Ovary (tissue), 9 donors: Measurements from ENCODE around the gene CD300C. TPM values are rescaled to one million over a fixed set of nuclear protein-coding genes. Genes with fewer than 3 reads are reported as not detected.

Experiments
- DNase-seq, 5 donors: peaks; one replicate each; pipeline ENCODE4 v3.0.0-alpha.2; 2019 to 2020
- H3K27ac ChIP-seq, 2 donors: fragments of 200-600 bp; one replicate each; pipeline versions ENCODE4 v1.5.1 to v1.8.0; 2019 to 2022
- H3K27me3 ChIP-seq: fragments of 200-600 bp; one replicate; pipeline ENCODE4 v1.8.0; 2022
- H3K36me3 ChIP-seq: fragments of 200-600 bp; sonication (generic); one replicate; pipeline ENCODE4 v1.5.1; 2019
- H3K4me1 ChIP-seq: one replicate; pipeline ENCODE4 v1.8.1; 2013; ENCODE audit warnings: mild to moderate bottlenecking, moderate library complexity; ENCODE audit not compliant: insufficient read depth
- H3K4me3 ChIP-seq: fragments of 200-600 bp; sonication (generic); one replicate; pipeline ENCODE4 v1.5.1; 2017
- H3K9me3 ChIP-seq, 2 donors: fragments of 200-600 bp in 1 of 2; sonication (generic) in 1 of 2; one replicate each; pipeline versions ENCODE4 v1.5.1 to v1.8.1; 2013 to 2019; ENCODE audit warnings: mild to moderate bottlenecking in 1 of 2, moderate library complexity in 1 of 2
- EP300 ChIP-seq: sonication (generic); formaldehyde crosslinking; IDR thresholded peaks from one replicate; pipeline ENCODE4 v1.6.1; 2017; ENCODE audit warnings: antibody characterized with exemption
- POLR2A ChIP-seq: fragments of 450-650 bp; IDR thresholded peaks from one replicate; pipeline ENCODE4 v1.6.1; 2017; ENCODE audit warnings: antibody characterized with exemption, mild to moderate bottlenecking, moderate library complexity
- WGBS, 3 donors: extraction: QIAGEN DNeasy Blood & Tissue Kit in 1 of 3; methylation state at CpG; one replicate each; pipeline versions ENCODE4 v1.1.5 to v1.1.7; 2013 to 2017; 5-methylcytosine and 5-hydroxymethylcytosine counted together
- intact Hi-C, 4 donors: fragments of 100-400 bp; cut with DNase I; formaldehyde crosslinking; loops; one replicate each; pipeline versions ENCODE4 v1.11.0 to v1.15.1; 2022 to 2023
- polyA plus RNA-seq, 2 donors: library from polyadenylated mRNA; stranded (reverse); fragments of 200-250 nt in 1 of 2; fragments of 350-450 nt in 1 of 2; fragmentation: Illumina TruSeq in 1 of 2; extraction: RNeasy Lipid Tissue Mini Kit (QIAGEN cat#74804) in 1 of 2; gene quantifications; one replicate each; pipeline ENCODE4 v1.2.3, GENCODE V29; 2013 to 2014
- total RNA-seq, 7 donors: library from RNA; depleted of rRNA in 2 of 7; stranded (reverse); fragments of >200 nt in 2 of 7; fragmentation: NEBNext Ultra II Directional in 3 of 7; extraction: Animal tissue kit (Norgen Biotek cat#: 25700) in 3 of 7; gene quantifications; one replicate each; pipeline versions ENCODE4 v1.1.0 to v1.2.4, GENCODE V29; 2016 to 2023
- TF ChIP-seq, protein P1 (sequence below), 3 donors: fragments of 450-650 bp in 2 of 3; fragments of 200-600 bp in 1 of 3; IDR thresholded peaks; one replicate each; pipeline versions ENCODE4 v1.5.1 to v1.8.0; 2016 to 2022; ENCODE audit warnings: antibody characterized with exemption in 3 of 3, mild to moderate bottlenecking in 1 of 3
- donor health status: DM: no; HTN: no; CAD: no; lungs with moderate emphysema.
- donor health status: DM: no; HTN: no; CAD: no.
- donor health status: Bipolar disorder and iron deficiency.
- donor health status: DM: yes; HTN: yes; CAD: no.
- donor health status: DM: no; HTN: no; CAD: no.
- donor health status: DM: yes; HTN: yes; CAD: no.

CD300C gene
- total and polyA plus RNA-seq, 9 donors: 0.18 to 1.6 (median 0.46) TPM; not detected in 1

DNA sequence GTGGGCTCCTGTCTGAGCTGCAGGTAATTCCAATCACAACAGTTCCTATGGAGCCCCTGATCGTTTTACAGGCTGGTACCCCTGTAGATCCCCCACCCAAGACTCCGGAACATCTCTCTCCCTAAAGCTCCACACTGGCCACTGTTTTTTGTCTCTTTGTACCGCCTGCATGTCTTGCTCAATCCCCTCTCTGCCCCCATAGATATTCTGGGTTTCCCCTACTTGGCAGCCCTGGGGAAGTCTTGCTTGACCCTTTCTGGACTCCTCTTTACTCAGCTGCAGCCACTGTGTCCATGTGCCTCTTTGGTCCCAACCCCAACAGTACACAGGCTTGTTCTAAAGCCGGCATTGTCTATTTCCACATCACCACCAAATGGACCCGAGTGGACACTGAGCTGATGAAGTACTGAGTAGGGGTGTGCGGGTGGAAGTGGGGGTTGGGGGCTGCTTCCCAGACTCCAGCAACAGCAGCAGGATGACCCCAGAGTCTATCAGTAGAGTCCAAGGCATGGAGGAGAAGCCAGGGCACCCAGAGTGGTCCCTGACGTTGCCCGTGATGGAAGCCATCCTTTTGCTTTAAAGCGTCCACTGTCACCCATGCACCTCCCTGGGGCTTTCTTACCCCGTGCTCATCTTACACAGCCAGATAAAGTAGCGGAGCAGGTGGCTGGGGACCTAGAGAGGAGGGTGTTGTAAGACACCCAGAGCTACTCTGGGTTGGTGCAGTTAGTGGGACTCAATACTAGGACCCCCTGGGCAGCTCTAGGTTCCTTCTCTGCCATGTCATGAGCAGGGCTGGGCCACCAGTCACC, 21.1 kb downstream of the CD300C start:
- intact Hi-C loops: no loop called here
- peak in 1 of 5 donors; percentile 3 for DNase-seq

DNA sequence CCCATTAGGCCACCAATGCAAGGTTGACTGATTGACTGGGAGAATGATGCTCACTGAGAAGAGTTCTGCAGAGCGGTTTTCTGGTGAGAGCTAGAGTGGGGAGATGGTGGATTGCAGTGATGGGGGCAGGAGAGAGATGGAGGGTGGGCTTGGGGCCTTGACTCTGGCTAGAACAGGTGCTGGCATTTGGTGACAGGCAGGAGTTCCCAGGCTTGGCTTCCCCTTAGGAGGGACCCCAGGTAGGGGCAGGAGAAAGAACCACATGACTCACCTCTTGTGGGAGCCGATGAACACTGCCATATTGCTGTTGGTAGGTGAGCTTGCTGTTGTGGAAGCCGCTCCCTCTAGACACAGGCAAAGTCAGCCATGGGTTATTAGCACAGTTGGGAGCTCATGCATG, 22.6 kb downstream of the CD300C start:
- Histone ChIP-seq H3K36me3 (no peaks in the 10 kb centered on the region), H3K27ac (no peak overlapping the region), H3K4me1 (no peaks in the 10 kb centered on the region), H3K4me3 (no peak overlapping the region), H3K27me3 (no peaks in the 10 kb centered on the region), H3K9me3 (no peaks in the 10 kb centered on the region)
- no peak for DNase-seq
- WGBS, 3 donors: 80 to 89% (median 88%) methylated on average over 3 of the region's 3 CpGs
- intact Hi-C loops: no loop called here
- TF ChIP-seq POLR2A: no peak
- TF ChIP-seq, protein P1, sequence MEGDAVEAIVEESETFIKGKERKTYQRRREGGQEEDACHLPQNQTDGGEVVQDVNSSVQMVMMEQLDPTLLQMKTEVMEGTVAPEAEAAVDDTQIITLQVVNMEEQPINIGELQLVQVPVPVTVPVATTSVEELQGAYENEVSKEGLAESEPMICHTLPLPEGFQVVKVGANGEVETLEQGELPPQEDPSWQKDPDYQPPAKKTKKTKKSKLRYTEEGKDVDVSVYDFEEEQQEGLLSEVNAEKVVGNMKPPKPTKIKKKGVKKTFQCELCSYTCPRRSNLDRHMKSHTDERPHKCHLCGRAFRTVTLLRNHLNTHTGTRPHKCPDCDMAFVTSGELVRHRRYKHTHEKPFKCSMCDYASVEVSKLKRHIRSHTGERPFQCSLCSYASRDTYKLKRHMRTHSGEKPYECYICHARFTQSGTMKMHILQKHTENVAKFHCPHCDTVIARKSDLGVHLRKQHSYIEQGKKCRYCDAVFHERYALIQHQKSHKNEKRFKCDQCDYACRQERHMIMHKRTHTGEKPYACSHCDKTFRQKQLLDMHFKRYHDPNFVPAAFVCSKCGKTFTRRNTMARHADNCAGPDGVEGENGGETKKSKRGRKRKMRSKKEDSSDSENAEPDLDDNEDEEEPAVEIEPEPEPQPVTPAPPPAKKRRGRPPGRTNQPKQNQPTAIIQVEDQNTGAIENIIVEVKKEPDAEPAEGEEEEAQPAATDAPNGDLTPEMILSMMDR (IDR thresholded peaks at IDR 0.05): no peak
- TF ChIP-seq EP300: no peak

More for the DNA sequence above, 21.1 kb downstream of the CD300C start:
- H3K27me3 ChIP-seq: no peaks in the 10 kb centered on the region
- no peak overlapping the region for H3K27ac ChIP-seq
- 76 to 85% (median 77%) methylated on average over 11 of the region's 11 CpGs for WGBS, 3 donors
- TF ChIP-seq EP300: no peak
- TF ChIP-seq, protein P1 (IDR thresholded peaks at IDR 0.05): no peak
- TF ChIP-seq POLR2A: no peak
- no peaks in the 10 kb centered on the region for H3K4me1 ChIP-seq
- H3K4me3 ChIP-seq: no peak overlapping the region
- H3K9me3 ChIP-seq: no peaks in the 10 kb centered on the region
- H3K36me3 ChIP-seq: no peaks in the 10 kb centered on the region

DNA sequence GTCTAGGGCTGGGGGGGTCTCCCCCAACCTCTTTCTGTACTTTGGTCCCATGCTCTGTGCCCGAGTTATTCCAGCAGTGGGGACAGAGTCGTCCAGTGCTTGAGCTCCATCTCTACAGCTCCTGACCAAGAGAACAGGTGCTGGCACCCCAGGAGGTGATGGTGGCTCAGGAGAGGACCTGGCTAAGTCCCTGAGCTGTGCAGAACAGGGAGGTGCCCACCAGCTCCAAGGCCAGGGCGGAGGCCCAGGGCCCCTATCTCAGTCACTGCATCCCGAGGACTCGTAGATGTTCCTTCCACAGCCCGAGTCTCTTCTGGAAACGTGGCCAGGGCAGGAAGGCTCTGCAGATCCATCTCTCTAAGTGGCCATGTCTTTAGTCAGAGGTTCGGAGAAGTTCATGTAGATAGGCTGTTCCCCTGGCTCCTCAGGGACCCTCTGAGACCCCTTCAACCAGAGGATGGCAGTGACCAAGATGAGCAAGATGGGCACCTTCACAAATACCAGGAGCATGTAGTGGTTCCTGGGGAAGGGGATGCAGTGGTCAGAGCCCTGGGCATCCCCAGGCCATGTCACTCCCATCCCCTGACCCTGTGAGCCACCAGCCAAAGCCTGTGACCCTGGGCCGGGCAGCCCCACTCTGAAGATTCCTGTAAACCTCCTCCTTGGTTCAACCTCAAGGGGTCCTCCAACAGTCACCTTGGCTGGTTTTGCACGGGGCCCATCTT, 23.4 kb downstream of the CD300C start:
- no peaks in the 10 kb centered on the region for H3K4me1 ChIP-seq
- no peaks in the 10 kb centered on the region for H3K27me3 ChIP-seq
- no peak for DNase-seq
- H3K27ac ChIP-seq: no peak overlapping the region
- WGBS, 3 donors: 75 to 80% (median 77%) methylated on average over 10 of the region's 10 CpGs
- no peak overlapping the region for H3K4me3 ChIP-seq
- H3K36me3 ChIP-seq: no peaks in the 10 kb centered on the region
- TF ChIP-seq EP300: no peak
- TF ChIP-seq, protein P1 (IDR thresholded peaks at IDR 0.05): no peak
- H3K9me3 ChIP-seq: no peaks in the 10 kb centered on the region
- intact Hi-C loops: no loop called here

DNA sequence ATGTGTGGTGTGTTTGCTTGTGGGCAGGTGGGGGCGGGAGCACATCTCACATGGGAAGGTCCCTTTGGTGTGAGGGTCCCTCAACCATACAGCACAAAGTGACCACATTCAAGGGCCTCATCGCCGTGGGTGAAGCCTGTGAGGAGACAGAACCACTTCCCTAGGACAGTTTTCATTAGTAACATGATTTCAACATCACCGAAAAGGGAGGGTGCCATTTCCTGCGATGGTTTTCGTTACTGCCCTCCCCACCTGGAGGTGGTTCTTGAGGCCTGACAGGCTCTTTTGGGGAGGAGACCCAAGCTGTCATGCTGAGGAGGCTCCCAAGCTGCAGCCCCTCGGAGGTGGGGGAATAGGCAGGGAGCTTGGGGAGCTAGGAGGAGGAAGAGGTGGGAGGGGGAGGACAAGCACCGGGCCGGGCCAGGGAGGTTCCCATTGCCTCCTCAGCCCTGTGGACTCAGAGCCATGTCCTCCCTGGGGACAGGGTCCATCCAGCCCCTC, 24.2 kb downstream of the CD300C start:
- no peaks in the 10 kb centered on the region for H3K36me3 ChIP-seq
- H3K9me3 ChIP-seq: no peaks in the 10 kb centered on the region
- no peaks in the 10 kb centered on the region for H3K4me1 ChIP-seq
- no peak overlapping the region for H3K4me3 ChIP-seq
- TF ChIP-seq, protein P1 (IDR thresholded peaks at IDR 0.05): no peak
- TF ChIP-seq POLR2A (no peak), EP300 (no peak)
- no peaks in the 10 kb centered on the region for H3K27me3 ChIP-seq
- DNase-seq: no peak
- WGBS, 3 donors: 79 to 89% (median 82%) methylated on average over 9 of the region's 9 CpGs
- intact Hi-C loops: no loop called here
- no peak overlapping the region for H3K27ac ChIP-seq
